Measurements from ENCODE around the gene TBC1D3B. TPM values are rescaled to one million over a fixed set of nuclear protein-coding genes. Genes with fewer than 3 reads are reported as not detected.

Gene TBC1D3B
- total and polyA plus RNA-seq, 10 of the 15 experiments (the other 5 are each of a cell fraction or from before 2014, with no cell fraction given): 0.67 to 8.5 (median 1.7) TPM; not detected in 2

DNA sequence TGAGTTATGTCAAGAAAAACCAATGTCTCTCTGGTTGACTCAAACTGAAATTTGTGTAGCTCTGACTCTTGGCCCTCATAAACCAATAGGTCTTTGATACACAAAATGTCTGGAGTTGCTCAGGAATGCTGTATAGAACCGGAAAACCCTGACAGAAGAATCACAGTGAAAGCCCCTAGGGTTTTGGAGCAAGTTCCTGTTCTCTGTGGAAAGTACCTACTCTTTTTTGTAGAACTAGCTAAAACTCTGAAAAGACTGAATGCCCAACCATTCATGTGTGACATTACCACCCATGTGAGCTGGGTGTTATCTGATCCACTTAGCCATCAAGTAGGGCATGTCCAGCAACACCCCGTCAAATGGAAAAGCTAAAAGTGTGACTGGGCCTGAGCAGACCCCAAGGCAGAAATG lies 44.0 kb downstream of the TBC1D3B start (continued):
- no peak for TF ChIP-seq SPI1 (IDR thresholded peaks at IDR 0.05; ENCODE audit: borderline replicate concordance, insufficient read depth, low read depth, low read length)
- no peak for TF ChIP-seq ATF7 (IDR thresholded peaks at IDR 0.05; ENCODE audit: low read depth)
- peak; percentile 74; the same call in 1 of the 2 replicates for TF ChIP-seq PAX5 (IDR thresholded peaks at IDR 0.05; ENCODE audit: borderline replicate concordance, low read depth, low read length)
- peak; percentile 58; the same call in 1 of the 2 replicates for TF ChIP-seq DPF2 (IDR thresholded peaks at IDR 0.05)
- TF ChIP-seq ESRRA (IDR thresholded peaks at IDR 0.05; ENCODE audit: low read length): no peak
- TF ChIP-seq SMARCA5 (IDR thresholded peaks at IDR 0.05): no peak
- no peak for TF ChIP-seq CHD4 (IDR thresholded peaks at IDR 0.05)
- TF ChIP-seq E2F8 (IDR thresholded peaks at IDR 0.05; ENCODE audit: low read depth, partially characterized antibody): no peak
- TF ChIP-seq POU2F2 (IDR thresholded peaks at IDR 0.05; ENCODE audit: borderline replicate concordance, low read depth, low read length): no peak
- TF ChIP-seq, protein P1, sequence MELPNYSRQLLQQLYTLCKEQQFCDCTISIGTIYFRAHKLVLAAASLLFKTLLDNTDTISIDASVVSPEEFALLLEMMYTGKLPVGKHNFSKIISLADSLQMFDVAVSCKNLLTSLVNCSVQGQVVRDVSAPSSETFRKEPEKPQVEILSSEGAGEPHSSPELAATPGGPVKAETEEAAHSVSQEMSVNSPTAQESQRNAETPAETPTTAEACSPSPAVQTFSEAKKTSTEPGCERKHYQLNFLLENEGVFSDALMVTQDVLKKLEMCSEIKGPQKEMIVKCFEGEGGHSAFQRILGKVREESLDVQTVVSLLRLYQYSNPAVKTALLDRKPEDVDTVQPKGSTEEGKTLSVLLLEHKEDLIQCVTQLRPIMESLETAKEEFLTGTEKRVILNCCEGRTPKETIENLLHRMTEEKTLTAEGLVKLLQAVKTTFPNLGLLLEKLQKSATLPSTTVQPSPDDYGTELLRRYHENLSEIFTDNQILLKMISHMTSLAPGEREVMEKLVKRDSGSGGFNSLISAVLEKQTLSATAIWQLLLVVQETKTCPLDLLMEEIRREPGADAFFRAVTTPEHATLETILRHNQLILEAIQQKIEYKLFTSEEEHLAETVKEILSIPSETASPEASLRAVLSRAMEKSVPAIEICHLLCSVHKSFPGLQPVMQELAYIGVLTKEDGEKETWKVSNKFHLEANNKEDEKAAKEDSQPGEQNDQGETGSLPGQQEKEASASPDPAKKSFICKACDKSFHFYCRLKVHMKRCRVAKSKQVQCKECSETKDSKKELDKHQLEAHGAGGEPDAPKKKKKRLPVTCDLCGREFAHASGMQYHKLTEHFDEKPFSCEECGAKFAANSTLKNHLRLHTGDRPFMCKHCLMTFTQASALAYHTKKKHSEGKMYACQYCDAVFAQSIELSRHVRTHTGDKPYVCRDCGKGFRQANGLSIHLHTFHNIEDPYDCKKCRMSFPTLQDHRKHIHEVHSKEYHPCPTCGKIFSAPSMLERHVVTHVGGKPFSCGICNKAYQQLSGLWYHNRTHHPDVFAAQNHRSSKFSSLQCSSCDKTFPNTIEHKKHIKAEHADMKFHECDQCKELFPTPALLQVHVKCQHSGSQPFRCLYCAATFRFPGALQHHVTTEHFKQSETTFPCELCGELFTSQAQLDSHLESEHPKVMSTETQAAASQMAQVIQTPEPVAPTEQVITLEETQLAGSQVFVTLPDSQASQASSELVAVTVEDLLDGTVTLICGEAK (IDR thresholded peaks at IDR 0.05; ENCODE audit: borderline replicate concordance): no peak
- 0 out of 2 replicates have a peak, but pooled peaks have one; percentile 21 for TF ChIP-seq BCL11A (IDR thresholded peaks at IDR 0.05; ENCODE audit: low read depth, low read length)
- TF ChIP-seq JUNB (IDR thresholded peaks at IDR 0.05): peak; percentile 80
- TF ChIP-seq BRCA1 (IDR thresholded peaks at IDR 0.05; ENCODE audit: low read depth, low read length): no peak
- TF ChIP-seq E2F4 (IDR thresholded peaks at IDR 0.05; ENCODE audit: low read depth, low read length): no peak
- TF ChIP-seq ETV6 (conservative IDR thresholded peaks at IDR 0.05 in 1 of 2, IDR thresholded peaks at IDR 0.05 in 1 of 2; ENCODE audit: borderline replicate concordance in 1 of 2, low read depth in 1 of 2): no peak
- TF ChIP-seq, protein P2, sequence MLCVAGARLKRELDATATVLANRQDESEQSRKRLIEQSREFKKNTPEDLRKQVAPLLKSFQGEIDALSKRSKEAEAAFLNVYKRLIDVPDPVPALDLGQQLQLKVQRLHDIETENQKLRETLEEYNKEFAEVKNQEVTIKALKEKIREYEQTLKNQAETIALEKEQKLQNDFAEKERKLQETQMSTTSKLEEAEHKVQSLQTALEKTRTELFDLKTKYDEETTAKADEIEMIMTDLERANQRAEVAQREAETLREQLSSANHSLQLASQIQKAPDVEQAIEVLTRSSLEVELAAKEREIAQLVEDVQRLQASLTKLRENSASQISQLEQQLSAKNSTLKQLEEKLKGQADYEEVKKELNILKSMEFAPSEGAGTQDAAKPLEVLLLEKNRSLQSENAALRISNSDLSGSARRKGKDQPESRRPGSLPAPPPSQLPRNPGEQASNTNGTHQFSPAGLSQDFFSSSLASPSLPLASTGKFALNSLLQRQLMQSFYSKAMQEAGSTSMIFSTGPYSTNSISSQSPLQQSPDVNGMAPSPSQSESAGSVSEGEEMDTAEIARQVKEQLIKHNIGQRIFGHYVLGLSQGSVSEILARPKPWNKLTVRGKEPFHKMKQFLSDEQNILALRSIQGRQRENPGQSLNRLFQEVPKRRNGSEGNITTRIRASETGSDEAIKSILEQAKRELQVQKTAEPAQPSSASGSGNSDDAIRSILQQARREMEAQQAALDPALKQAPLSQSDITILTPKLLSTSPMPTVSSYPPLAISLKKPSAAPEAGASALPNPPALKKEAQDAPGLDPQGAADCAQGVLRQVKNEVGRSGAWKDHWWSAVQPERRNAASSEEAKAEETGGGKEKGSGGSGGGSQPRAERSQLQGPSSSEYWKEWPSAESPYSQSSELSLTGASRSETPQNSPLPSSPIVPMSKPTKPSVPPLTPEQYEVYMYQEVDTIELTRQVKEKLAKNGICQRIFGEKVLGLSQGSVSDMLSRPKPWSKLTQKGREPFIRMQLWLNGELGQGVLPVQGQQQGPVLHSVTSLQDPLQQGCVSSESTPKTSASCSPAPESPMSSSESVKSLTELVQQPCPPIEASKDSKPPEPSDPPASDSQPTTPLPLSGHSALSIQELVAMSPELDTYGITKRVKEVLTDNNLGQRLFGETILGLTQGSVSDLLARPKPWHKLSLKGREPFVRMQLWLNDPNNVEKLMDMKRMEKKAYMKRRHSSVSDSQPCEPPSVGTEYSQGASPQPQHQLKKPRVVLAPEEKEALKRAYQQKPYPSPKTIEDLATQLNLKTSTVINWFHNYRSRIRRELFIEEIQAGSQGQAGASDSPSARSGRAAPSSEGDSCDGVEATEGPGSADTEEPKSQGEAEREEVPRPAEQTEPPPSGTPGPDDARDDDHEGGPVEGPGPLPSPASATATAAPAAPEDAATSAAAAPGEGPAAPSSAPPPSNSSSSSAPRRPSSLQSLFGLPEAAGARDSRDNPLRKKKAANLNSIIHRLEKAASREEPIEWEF (IDR thresholded peaks at IDR 0.05; ENCODE audit: insufficient replicate concordance, low read depth, low read length): no peak
- no peak for TF ChIP-seq SMC3 (IDR thresholded peaks at IDR 0.05; ENCODE audit: borderline replicate concordance, low read length)
- no peak for TF ChIP-seq MYB (IDR thresholded peaks at IDR 0.05; ENCODE audit: borderline replicate concordance, low read depth, low read length)
